ENCODE measurements around the gene FASTKD3. TPM values are rescaled to one million over a fixed set of nuclear protein-coding genes. Genes with fewer than 3 reads are reported as not detected.

FASTKD3 gene
- total and polyA plus RNA-seq, 2 donors (not counting 3 experiments of a cell fraction or from before 2014, with no cell fraction given) = 5.5 to 9.6 TPM

- Histone ChIP-seq H3K9ac (replicated peaks; ENCODE audit: extremely low read depth, insufficient read depth, low read length) (peak overlapping the region; percentile 75), H3K27me3 (ENCODE audit: control insufficient read depth in 2 of 2, insufficient read depth in 2 of 2, low read length in 2 of 2) (no peaks in the 10 kb centered on the region), H3K79me2 (ENCODE audit: control insufficient read depth, insufficient read depth, low read length) (peaks cover 65% of the 10 kb centered on the region), H3K4me3 (replicated peaks in 1 of 3; ENCODE audit: insufficient read depth in 1 of 3, low read depth in 1 of 3, low read length in 3 of 3) (peak overlapping the region; percentile 83 to 100 (median 93)), H3K4me2 (ENCODE audit: insufficient read depth, low read length) (peak overlapping the region; percentile 96), H3K27ac (ENCODE audit: insufficient read depth, low read depth, low read length) (peak overlapping the region; percentile 15), H3K9me3 (replicated peaks; ENCODE audit: control insufficient read depth, insufficient read depth, low read length) (no peaks in the 10 kb centered on the region), H2AFZ (ENCODE audit: low read depth, low read length) (peak overlapping the region; percentile 77), H3K36me3 (ENCODE audit: control insufficient read depth in 2 of 2, extremely low read depth in 1 of 2, insufficient read depth in 2 of 2, low read length in 2 of 2) (no peaks in the 10 kb centered on the region), H3K4me1 (ENCODE audit: control insufficient read depth, extremely low read depth, insufficient read depth, low read length) (peaks cover 18% of the 10 kb centered on the region), H3K9me1 (replicated peaks; ENCODE audit: control insufficient read depth, extremely low read depth, insufficient read depth, low read length) (no peaks in the 10 kb centered on the region), H4K20me1 (replicated peaks; ENCODE audit: control insufficient read depth, extremely low read depth, insufficient read depth, low read length) (no peaks in the 10 kb centered on the region)
- CTCF ChIA-PET = interaction anchor here (0.6 to 1.9 kb wide), 5 partner anchors 10 to 28 kb away, joined by 3 to 13 read pairs (median 5); no protein-coding TSS in a partner anchor
- dilution Hi-C loops (cut with MboI; ENCODE audit: extremely low pct_ligation_motif_present, low sequenced_read_pairs) (no loop called here), intact Hi-C loops (cut with micrococcal nuclease) (no loop called here)
- FAIRE-seq = no peak
- TF ChIP-seq CTCF (IDR thresholded peaks at IDR 0.05; ENCODE audit: extremely low read depth in 1 of 2, insufficient read depth in 1 of 2, low read depth in 1 of 2, low read length in 2 of 2) (no peak), POLR2AphosphoS5 (IDR thresholded peaks at IDR 0.05; ENCODE audit: insufficient read depth, low read depth, low read length) (no peak), FOS (IDR thresholded peaks at IDR 0.05; ENCODE audit: borderline replicate concordance, insufficient read depth, low read length) (no peak), MAX (IDR thresholded peaks at IDR 0.05; ENCODE audit: insufficient read depth, insufficient read length) (no peak), EZH2 (IDR thresholded peaks at IDR 0.05; ENCODE audit: borderline replicate concordance, low read depth, low read length, severe bottlenecking) (no peak), POLR2A (IDR thresholded peaks at IDR 0.05; ENCODE audit: low read depth, low read length) (no peak), GATA2 (IDR thresholded peaks at IDR 0.05; ENCODE audit: insufficient read depth, insufficient read length, low read depth, low read length) (no peak), JUN (IDR thresholded peaks at IDR 0.05; ENCODE audit: borderline replicate concordance, insufficient read depth, insufficient read length, low read depth) (no peak), MYC (IDR thresholded peaks at IDR 0.05; ENCODE audit: low read depth, low read length) (no peak)
- no peak for DNase-seq (ENCODE audit: low read depth, low spot score)
- POLR2A ChIA-PET = interaction anchor here (1.7 kb wide), 1 partner anchor 19 kb away, joined by 3 read pairs; no protein-coding TSS in a partner anchor
- TSS peak; percentile 47 for BruUV-seq (replicated peaks)
Measured at GRCh38 chr5:7868427-7868772, 431 bp downstream of the FASTKD3 start.
